Daoy (cell line): ENCODE results near the gene LRRTM2. TPM values are rescaled to one million over a fixed set of nuclear protein-coding genes. Genes with fewer than 3 reads are reported as not detected.
"Not testable (repeated sequence)": the region's sequence is repeated elsewhere in the genome, so short reads cannot be mapped to it uniquely, and the experiment has no call there.

Source experiments
- DNase-seq: peaks from one replicate; pipeline ENCODE4 v3.0.0-alpha.2; 2015; ENCODE audit warnings: low read depth
- total RNA-seq: library from RNA; depleted of rRNA; stranded (reverse); fragments of >200 nt; shearing (Covaris generic); gene quantifications from 2 replicates; pipeline ENCODE4 v1.2.3, GENCODE V29; 2014; rRNA removed

The LRRTM2 gene
- total RNA-seq, 1 experiment from 2014 or later = 0.51 TPM

- no peak for DNase-seq
Observed at GRCh38 chr5:138837160-138837559, 38.0 kb downstream of the LRRTM2 start.

GRCh38 chr5:138834853-138835252, 40.3 kb downstream of the LRRTM2 start:
- not testable (repeated sequence) for DNase-seq

GRCh38 chr5:138833726-138834480, 41.2 kb downstream of the LRRTM2 start:
- no peak for DNase-seq

GRCh38 chr5:138833080-138833479, 42.1 kb downstream of the LRRTM2 start:
- no peak for DNase-seq

- DNase-seq = no peak
Observed at GRCh38 chr5:138832218-138832617, 42.9 kb downstream of the LRRTM2 start.

- DNase-seq = no peak
Observed at GRCh38 chr5:138831703-138832102, 43.4 kb downstream of the LRRTM2 start.

GRCh38 chr5:138829341-138829740, 45.8 kb downstream of the LRRTM2 start:
- no peak for DNase-seq

GRCh38 chr5:138828556-138828955, 46.6 kb downstream of the LRRTM2 start:
- DNase-seq = no peak

- no peak for DNase-seq
Observed at GRCh38 chr5:138824924-138825863, 49.9 kb downstream of the LRRTM2 start.

GRCh38 chr5:138824516-138824915, 50.6 kb downstream of the LRRTM2 start:
- DNase-seq = no peak

GRCh38 chr5:138820695-138821094, 54.4 kb downstream of the LRRTM2 start:
- DNase-seq = no peak

GRCh38 chr5:138819081-138819480, 56.1 kb downstream of the LRRTM2 start:
- DNase-seq = no peak

Other genes starting within 250 kb of the LRRTM2 start
- gene CTNNA1, start 121.9 kb downstream of the LRRTM2 start, total RNA-seq = 255 and 285 TPM in 2 replicates